Gastroesophageal sphincter (tissue), 3 donors: ENCODE results near the gene OTOS.

Experiments
- EP300 ChIP-seq: sonication (generic); formaldehyde crosslinking; IDR thresholded peaks from one replicate; pipeline ENCODE4 v1.6.1; 2017; ENCODE audit warnings: antibody characterized with exemption, mild to moderate bottlenecking
- POLR2A ChIP-seq, 2 donors: fragments of 450-650 bp; IDR thresholded peaks; one replicate each; pipeline ENCODE4 v1.6.1; 2017; ENCODE audit warnings: antibody characterized with exemption in 2 of 2, mild to moderate bottlenecking in 2 of 2, moderate library complexity in 1 of 2
- POLR2AphosphoS5 ChIP-seq: sonication (generic); formaldehyde crosslinking; IDR thresholded peaks from one replicate; pipeline ENCODE4 v1.6.1; 2017; ENCODE audit warnings: antibody characterized with exemption
- TF ChIP-seq, protein P1 (sequence below), 4 experiments: fragments of 200-600 bp in 2 of 4; fragments of 450-650 bp in 2 of 4; sonication (generic) in 1 of 4; IDR thresholded peaks; one replicate each; pipeline ENCODE4 v1.5.1; 2017 to 2019; ENCODE audit warnings: antibody characterized with exemption in 4 of 4, mild to moderate bottlenecking in 2 of 4, moderate library complexity in 2 of 4

DNA sequence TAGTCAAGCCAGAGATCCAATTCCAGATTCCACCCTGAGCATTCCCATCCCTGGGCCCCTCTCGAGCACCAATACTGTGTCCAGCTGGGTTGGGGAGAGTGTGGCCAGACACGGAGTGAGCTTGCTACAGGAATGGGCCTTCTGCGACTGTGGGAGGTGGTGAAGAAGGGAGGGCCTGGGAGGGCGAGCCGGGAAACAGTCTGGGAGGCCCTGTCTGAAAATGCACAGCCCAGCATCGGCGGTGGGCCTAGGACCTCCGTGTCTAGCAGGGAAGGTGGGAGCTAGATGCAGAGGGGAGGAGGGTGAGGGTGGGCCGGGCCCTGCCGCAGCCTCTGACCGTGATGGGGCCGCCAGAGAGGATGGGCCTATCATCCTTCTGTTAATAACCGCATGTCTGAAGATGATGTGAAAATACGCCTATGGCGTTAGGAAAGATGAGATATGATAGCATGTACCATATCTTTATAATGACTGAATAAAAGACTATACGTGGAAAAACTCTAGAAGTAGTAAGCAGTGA, 1.9 kb upstream of the OTOS start:
- TF ChIP-seq, protein P1, sequence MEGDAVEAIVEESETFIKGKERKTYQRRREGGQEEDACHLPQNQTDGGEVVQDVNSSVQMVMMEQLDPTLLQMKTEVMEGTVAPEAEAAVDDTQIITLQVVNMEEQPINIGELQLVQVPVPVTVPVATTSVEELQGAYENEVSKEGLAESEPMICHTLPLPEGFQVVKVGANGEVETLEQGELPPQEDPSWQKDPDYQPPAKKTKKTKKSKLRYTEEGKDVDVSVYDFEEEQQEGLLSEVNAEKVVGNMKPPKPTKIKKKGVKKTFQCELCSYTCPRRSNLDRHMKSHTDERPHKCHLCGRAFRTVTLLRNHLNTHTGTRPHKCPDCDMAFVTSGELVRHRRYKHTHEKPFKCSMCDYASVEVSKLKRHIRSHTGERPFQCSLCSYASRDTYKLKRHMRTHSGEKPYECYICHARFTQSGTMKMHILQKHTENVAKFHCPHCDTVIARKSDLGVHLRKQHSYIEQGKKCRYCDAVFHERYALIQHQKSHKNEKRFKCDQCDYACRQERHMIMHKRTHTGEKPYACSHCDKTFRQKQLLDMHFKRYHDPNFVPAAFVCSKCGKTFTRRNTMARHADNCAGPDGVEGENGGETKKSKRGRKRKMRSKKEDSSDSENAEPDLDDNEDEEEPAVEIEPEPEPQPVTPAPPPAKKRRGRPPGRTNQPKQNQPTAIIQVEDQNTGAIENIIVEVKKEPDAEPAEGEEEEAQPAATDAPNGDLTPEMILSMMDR (IDR thresholded peaks at IDR 0.05), result no peak
- TF ChIP-seq POLR2A (IDR thresholded peaks at IDR 0.05), result no peak
- TF ChIP-seq EP300, result no peak
- no peak for TF ChIP-seq POLR2AphosphoS5
